Lung (tissue), 12 donors: ENCODE data around the gene VOPP1. TPM values are rescaled to one million over a fixed set of nuclear protein-coding genes. Genes with fewer than 3 reads are reported as not detected.

Source experiments
- ATAC-seq: fragments of 200-7000 bp; cut with Tn5 transposase; one replicate; pipeline ENCODE4 v1.9.1; 2020; ENCODE audit warnings: moderate number of reproducible peaks; ENCODE audit not compliant: insufficient read depth, low FRiP score
- DNase-seq, 3 donors: peaks; one replicate each; pipeline ENCODE4 v3.0.0-alpha.2; 2013 to 2017
- H3K27ac ChIP-seq, 2 donors: one replicate each; pipeline ENCODE4 v1.5.1; 2013; ENCODE audit warnings: mild to moderate bottlenecking in 2 of 2, moderate library complexity in 2 of 2, control low read depth in 1 of 2, inconsistent platforms in 1 of 2, low read depth in 1 of 2, low read length in 1 of 2
- H3K27me3 ChIP-seq, 3 donors: one replicate each; pipeline ENCODE4 v1.5.1; 2013; ENCODE audit warnings: low read length in 2 of 3; ENCODE audit not compliant: control insufficient read depth in 3 of 3, insufficient read depth in 3 of 3
- H3K36me3 ChIP-seq, 4 donors: one replicate each; pipeline ENCODE4 v1.5.1; 2013; ENCODE audit warnings: low read length in 4 of 4, mild to moderate bottlenecking in 1 of 4, moderate library complexity in 1 of 4; ENCODE audit not compliant: control insufficient read depth in 4 of 4, insufficient read depth in 4 of 4
- H3K4me1 ChIP-seq, 5 donors: one replicate each; pipeline ENCODE4 v1.5.1; 2013; ENCODE audit warnings: low read length in 5 of 5, mild to moderate bottlenecking in 2 of 5, moderate library complexity in 1 of 5; ENCODE audit not compliant: control insufficient read depth in 5 of 5, insufficient read depth in 5 of 5
- H3K4me3 ChIP-seq: one replicate; pipeline ENCODE4 v1.5.1; 2013; ENCODE audit warnings: mild to moderate bottlenecking, control low read depth, moderate library complexity
- H3K9ac ChIP-seq, 2 donors: one replicate each; pipeline ENCODE4 v1.5.1; 2013; ENCODE audit warnings: low read length in 2 of 2, control low read depth in 1 of 2; ENCODE audit not compliant: insufficient read depth in 1 of 2
- H3K9me3 ChIP-seq, 4 donors: one replicate each; pipeline ENCODE4 v1.5.1; 2013; ENCODE audit warnings: low read length in 3 of 4, mild to moderate bottlenecking in 1 of 4, moderate library complexity in 1 of 4; ENCODE audit not compliant: control insufficient read depth in 4 of 4, insufficient read depth in 3 of 4
- WGBS, 2 donors: extraction: QIAGEN DNeasy Blood & Tissue Kit; methylation state at CpG; one replicate each; pipeline ENCODE4 v1.1.7; 2013; 5-methylcytosine and 5-hydroxymethylcytosine counted together
- polyA plus RNA-seq, 2 donors: library from polyadenylated mRNA; stranded (reverse); fragments of 200-250 nt; gene quantifications; one replicate each; pipeline ENCODE4 v1.2.1, GENCODE V29; 2013
- total RNA-seq, 2 donors: library from RNA; depleted of rRNA in 1 of 2; stranded (reverse); fragments of >200 nt in 1 of 2; gene quantifications; one replicate each; pipeline ENCODE4 v1.2.1, GENCODE V29; 2014 to 2021
- TF ChIP-seq, protein P1 (sequence below): IDR thresholded peaks from 2 replicates; pipeline ENCODE4 v1.5.1; 2012; ENCODE audit warnings: mild to moderate bottlenecking; ENCODE audit errors: control extremely low read depth, extremely low read depth
- donor health status: control.
- donor health status: control.
- donor health status: Bipolar disorder and iron deficiency.
- donor health status: healthy.
- donor health status: DM: yes; HTN: yes; CAD: no.

Gene VOPP1
- total and polyA plus RNA-seq, 4 donors: 25.8 to 64.0 (median 38.0) TPM

DNA sequence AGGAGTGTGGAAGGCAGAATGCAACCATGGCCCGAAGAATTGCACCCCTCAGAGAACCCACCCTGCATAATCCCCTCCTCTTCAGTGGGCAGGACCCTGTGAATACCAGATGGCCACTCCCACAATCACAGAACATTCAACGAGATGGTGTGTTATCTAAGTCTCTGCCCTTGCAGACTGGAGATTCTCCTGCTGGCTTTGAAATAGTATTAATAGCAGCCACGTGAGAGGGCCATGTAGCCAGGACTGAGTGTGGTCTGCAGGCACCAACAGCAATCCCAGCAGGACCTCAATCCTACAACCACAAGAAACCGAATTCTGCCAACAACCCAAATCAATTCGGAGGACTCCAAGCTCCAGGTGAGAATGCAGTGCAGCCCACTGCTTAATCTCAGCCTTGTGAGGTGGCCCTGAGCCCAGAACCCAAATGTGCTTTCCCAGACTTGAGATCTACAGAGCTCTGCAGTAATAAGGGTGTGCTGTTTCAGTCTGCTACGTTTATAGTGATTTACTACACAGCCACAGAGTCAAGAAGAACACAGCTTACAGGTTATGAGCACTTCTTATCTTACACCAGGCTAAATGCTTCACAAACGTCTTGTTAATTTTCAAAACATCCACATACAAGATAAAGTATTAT, 72.1 kb downstream of the VOPP1 start:
- ATAC-seq: no peak
- TF ChIP-seq, protein P1, sequence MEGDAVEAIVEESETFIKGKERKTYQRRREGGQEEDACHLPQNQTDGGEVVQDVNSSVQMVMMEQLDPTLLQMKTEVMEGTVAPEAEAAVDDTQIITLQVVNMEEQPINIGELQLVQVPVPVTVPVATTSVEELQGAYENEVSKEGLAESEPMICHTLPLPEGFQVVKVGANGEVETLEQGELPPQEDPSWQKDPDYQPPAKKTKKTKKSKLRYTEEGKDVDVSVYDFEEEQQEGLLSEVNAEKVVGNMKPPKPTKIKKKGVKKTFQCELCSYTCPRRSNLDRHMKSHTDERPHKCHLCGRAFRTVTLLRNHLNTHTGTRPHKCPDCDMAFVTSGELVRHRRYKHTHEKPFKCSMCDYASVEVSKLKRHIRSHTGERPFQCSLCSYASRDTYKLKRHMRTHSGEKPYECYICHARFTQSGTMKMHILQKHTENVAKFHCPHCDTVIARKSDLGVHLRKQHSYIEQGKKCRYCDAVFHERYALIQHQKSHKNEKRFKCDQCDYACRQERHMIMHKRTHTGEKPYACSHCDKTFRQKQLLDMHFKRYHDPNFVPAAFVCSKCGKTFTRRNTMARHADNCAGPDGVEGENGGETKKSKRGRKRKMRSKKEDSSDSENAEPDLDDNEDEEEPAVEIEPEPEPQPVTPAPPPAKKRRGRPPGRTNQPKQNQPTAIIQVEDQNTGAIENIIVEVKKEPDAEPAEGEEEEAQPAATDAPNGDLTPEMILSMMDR: no peak
- H3K27ac ChIP-seq: no peak overlapping the region
- H3K36me3 ChIP-seq: peaks cover 0 to 8% (median 1%) of the 10 kb centered on the region in 4 donors
- H3K9ac ChIP-seq: no peak overlapping the region
- DNase-seq: no peak
- no peak overlapping the region for H3K4me3 ChIP-seq
- no peaks in the 10 kb centered on the region for H3K27me3 ChIP-seq
- WGBS, 2 donors: 78 to 88% methylated on average over 7 of the region's 7 CpGs
- peaks cover 0 to 18% (median 0%) of the 10 kb centered on the region in 5 donors for H3K4me1 ChIP-seq
- H3K9me3 ChIP-seq: no peaks in the 10 kb centered on the region

DNA sequence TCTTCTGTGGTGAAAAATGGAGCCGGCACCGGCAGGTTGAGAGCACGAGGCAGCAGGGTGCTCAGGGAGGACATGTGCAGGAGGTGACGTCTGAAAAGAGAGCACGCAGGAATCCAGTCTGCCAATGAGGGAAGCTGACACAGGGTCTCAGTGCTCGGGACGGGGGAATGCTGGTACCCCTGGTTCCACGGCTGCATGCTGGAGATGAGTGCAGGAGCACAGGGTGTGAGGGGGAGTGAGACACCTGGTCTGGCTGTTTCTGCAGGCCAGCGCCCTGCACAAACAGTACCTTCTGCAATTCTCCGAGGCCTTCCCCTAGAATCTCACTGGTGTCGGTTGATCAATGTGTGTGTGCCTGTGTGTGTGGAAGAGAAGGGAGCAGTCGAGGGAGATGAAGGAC, 72.7 kb downstream of the VOPP1 start:
- H3K9ac ChIP-seq: no peak overlapping the region
- peaks cover 0 to 8% (median 1%) of the 10 kb centered on the region in 4 donors for H3K36me3 ChIP-seq
- 89 to 95% methylated on average over 12 of the region's 12 CpGs for WGBS, 2 donors

DNA sequence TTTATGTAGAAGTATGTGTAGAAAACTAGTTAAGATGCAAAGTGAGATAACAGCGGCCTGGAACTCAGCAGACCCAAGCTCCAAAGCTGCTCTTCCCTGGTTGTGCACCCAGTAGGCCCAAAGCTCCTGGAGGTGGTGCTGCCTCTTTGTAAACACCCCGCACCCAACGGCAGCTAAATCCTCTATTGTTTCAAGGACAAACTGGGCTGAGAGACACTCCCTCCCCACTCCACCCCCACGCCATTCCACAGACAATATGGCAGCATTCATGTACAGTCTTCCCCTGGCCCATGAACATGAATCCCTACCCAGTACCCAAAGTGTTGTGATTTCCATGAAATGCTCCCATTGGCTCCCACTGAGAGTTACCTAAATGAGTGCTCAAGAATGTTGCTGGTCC, 73.5 kb downstream of the VOPP1 start:
- DNase-seq: no peak

More for the DNA sequence above, 72.7 kb downstream of the VOPP1 start:
- H3K4me1 ChIP-seq: peaks cover 0 to 18% (median 0%) of the 10 kb centered on the region in 5 donors
- H3K27ac ChIP-seq: no peak overlapping the region
- no peaks in the 10 kb centered on the region for H3K27me3 ChIP-seq
- H3K9me3 ChIP-seq: no peaks in the 10 kb centered on the region
- H3K4me3 ChIP-seq: no peak overlapping the region
- DNase-seq (no peak), ATAC-seq (no peak)
- TF ChIP-seq, protein P1: no peak

More for the DNA sequence above, 73.5 kb downstream of the VOPP1 start:
- H3K27me3 ChIP-seq: no peaks in the 10 kb centered on the region
- H3K27ac ChIP-seq: no peak overlapping the region
- H3K4me3 ChIP-seq: no peak overlapping the region
- 83 to 89% methylated on average over 4 of the region's 4 CpGs for WGBS, 2 donors
- peaks cover 0 to 8% (median 1%) of the 10 kb centered on the region in 4 donors for H3K36me3 ChIP-seq
- H3K9me3 ChIP-seq: no peaks in the 10 kb centered on the region
- H3K9ac ChIP-seq: no peak overlapping the region
- TF ChIP-seq, protein P1: no peak
- peaks cover 0 to 14% (median 0%) of the 10 kb centered on the region in 5 donors for H3K4me1 ChIP-seq
- no peak for ATAC-seq
